Ureter (tissue), 1 donor: ENCODE measurements around the gene CTXND1. TPM values are rescaled to one million over a fixed set of nuclear protein-coding genes. Genes with fewer than 3 reads are reported as not detected.

Experiments used
- DNase-seq: peaks from one replicate; pipeline ENCODE4 v3.0.0-alpha.2; 2020; ENCODE audit warnings: low spot score
- total RNA-seq: library from RNA; stranded (reverse); gene quantifications from one replicate; pipeline ENCODE4 v1.2.4, GENCODE V29; 2023
- donor health status: DM: yes; HTN: yes; CAD: no.

CTXND1 gene
- total RNA-seq, 1 donor from 2014 or later: 2.5 TPM

- no peak for DNase-seq
Measured at GRCh38 chr15:80259942-80260510, 8.0 kb upstream of the CTXND1 start.

- no peak for DNase-seq
Measured at GRCh38 chr15:80251428-80252120, 439 bp downstream of the CTXND1 start.

DNA sequence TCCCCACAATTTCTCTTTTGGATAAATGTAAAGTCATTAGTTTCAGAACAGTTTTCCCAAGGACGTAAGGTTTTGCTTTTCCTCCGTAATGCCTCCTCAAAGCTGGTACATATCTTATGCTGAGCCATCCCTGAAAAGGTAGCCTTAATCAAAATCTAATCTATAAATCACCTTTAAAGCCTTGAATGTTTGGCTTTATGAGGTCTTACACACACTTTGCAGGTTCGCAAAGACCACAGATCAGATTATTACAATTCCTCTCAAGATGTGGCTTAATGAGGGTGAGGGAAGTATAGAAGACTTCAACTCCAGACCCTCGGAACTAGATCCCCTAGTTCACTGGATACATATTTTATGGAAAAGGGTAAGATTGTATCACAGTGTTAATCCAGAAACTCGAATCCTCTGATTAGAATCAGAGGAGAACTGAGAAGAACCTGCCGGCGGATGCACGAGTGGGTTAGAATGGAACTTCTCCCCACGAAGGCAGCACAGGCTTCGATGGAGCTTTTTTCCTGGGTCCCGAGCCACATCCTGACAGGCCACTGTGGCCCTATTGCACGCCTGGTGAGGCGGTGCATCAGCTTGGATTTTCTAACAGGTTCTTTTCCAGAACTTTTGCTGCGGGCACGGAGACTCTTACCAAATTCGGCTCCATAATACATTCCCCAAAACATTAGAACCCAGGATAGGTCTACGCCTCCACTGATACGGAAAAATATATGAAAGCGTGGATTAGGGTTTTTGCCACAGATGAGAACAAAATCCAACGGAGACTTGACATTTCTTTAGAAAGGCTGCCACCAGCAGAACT lies 1.2 kb downstream of the CTXND1 start:
- DNase-seq: no peak

- DNase-seq: no peak
Measured at GRCh38 chr15:80249973-80250372, 2.0 kb downstream of the CTXND1 start.

GRCh38 chr15:80247320-80247719 lies 4.7 kb downstream of the CTXND1 start:
- DNase-seq: no peak

- DNase-seq: no peak
Measured at GRCh38 chr15:80246425-80246894, 5.6 kb downstream of the CTXND1 start.

DNA sequence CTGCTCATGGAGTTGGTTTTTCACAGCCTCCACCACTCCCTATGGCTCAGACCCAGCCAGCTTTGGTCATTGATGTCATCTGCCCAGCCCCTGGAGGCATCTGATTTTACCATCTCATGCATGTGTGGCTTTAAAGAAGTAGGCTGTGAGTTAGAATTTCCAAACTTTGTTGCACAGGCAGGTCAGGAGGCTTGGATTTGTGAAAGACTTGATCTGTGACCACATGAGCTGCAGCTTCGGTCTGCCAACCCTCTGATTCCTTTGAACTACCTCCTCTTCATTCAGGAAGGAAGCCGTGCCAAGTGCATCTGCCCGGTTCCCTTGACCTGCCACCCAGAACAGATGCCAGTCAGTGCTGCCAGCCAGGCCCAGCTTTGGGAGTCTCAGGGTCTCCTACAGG lies 9.2 kb downstream of the CTXND1 start:
- no peak for DNase-seq

- no peak for DNase-seq
Measured at GRCh38 chr15:80242132-80242769, 9.8 kb downstream of the CTXND1 start.

- DNase-seq: no peak
Measured at GRCh38 chr15:80241508-80241907, 10.5 kb downstream of the CTXND1 start.

DNA sequence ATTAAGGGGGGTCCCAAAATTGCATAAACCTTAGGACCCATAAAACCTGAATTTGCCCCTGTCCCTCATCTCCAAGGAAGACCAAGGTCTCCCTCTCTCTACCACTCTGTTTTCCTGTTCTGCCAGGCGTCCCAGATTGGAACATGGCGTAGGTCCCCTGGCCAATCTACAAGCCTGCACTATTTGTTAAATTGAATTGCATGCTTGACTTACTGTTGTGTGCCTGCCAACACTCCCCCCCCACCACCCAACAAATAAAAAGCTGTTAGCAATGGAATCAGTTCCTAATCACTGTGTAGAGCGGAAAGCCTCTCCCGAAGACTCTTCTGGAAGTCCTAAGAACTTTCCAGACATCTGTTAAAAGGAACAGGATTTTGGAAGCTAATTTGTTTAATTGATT lies 11.7 kb downstream of the CTXND1 start:
- DNase-seq: no peak

DNA sequence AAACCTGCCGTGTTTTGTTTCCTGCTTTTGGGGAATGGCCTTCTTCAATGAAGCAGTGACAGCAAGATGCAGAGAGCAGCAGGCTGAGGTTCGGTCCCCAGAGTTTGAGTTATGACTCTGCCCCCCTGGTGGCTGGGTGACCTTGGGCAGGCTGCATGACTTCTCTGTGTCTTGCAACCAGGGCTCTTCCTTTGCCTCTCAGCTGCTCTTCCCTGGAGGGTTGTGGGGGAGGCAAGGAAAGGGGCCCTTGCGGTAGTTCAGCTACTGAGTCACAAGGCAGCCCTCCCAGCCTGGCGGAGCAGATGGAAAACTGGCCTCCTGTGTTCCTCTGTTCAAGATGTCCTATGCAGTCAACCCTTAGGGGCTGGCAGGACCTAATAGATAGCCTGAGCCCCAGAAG lies 17.1 kb downstream of the CTXND1 start:
- no peak for DNase-seq

DNA sequence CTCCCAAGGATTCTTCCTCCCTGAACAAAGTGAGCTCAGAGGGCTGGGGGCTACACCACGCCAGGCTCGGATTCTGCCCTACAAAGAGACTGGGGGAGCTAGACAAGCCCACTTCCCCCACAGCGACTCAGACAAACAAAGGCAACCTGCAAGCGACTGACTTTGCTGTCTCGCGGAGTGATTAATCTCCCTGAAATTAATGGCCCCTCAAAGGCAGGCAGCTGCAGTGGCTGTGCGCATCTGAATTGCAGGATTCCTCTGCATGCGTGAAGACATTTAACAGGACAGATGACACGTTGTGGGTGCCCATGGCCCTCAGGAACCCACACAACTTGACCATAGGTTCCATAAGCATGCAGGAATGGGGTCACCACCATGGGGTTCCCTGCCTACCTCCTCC lies 18.4 kb downstream of the CTXND1 start:
- no peak for DNase-seq

- no peak for DNase-seq
Measured at GRCh38 chr15:80231371-80231770, 20.6 kb downstream of the CTXND1 start.

GRCh38 chr15:80228959-80229610 lies 22.9 kb downstream of the CTXND1 start:
- no peak for DNase-seq

GRCh38 chr15:80219955-80220354 lies 32.1 kb downstream of the CTXND1 start:
- DNase-seq: no peak

- no peak for DNase-seq
Measured at GRCh38 chr15:80217327-80217900, 34.6 kb downstream of the CTXND1 start.

GRCh38 chr15:80216911-80217310 lies 35.1 kb downstream of the CTXND1 start:
- DNase-seq: no peak

DNA sequence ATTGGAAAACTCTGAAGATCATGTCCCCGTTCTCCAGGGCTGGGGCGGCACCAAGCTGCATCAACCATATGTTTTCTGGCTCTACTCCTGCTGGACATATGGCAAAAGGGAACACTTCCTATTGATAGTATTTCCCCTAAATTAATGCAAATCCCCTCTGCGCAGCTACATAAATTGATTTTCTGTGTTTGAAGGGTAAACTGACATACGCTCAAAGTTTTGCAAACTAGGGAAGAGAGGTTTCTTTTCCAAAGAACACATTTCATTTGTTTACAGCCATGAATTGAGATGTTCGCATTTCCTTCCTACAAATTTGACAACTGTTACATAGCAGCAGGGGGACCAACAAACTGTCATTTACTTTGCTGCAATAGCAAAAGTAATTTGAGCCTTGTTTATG lies 35.9 kb downstream of the CTXND1 start:
- DNase-seq: no peak

DNA sequence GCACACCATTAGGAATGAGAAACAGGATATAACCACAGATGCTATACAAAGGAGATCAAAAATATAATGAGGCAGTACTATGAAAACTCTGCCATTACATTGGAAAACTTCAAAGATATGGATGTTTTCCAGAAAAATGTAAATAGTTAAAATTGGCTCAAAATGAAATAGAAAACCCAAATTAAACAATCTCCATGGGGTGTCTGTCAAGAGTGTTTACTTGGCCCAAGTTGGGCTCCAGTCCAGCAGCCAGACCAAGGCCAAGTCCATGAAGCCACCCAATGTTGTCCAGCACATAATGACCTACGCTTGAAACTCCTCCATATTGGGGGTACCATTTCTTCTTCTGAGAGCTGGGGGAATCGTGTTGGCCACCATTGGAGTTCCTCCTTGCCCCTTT lies 37.1 kb downstream of the CTXND1 start:
- no peak for DNase-seq

GRCh38 chr15:80211976-80212375 lies 40.0 kb downstream of the CTXND1 start:
- DNase-seq: no peak
